ENCODE measurements around the gene SH3RF3.

Gene SH3RF3

GRCh38 chr2:109381327-109381820 lies 252.4 kb downstream of the SH3RF3 start:
- no peak overlapping the region for H3K4me3 ChIP-seq (ENCODE audit: low read depth, low read length)
- DNase-seq (ENCODE audit: low read depth): no peak
- TF ChIP-seq MYC (IDR thresholded peaks at IDR 0.05; ENCODE audit: low read depth, low read length) (no peak), POLR2A (IDR thresholded peaks at IDR 0.05; ENCODE audit: extremely low read depth, insufficient read length) (no peak)
- TF ChIP-seq, protein P1, sequence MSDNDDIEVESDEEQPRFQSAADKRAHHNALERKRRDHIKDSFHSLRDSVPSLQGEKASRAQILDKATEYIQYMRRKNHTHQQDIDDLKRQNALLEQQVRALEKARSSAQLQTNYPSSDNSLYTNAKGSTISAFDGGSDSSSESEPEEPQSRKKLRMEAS (IDR thresholded peaks at IDR 0.05; ENCODE audit: low read depth, low read length): no peak

GRCh38 chr2:109382226-109382895 lies 253.4 kb downstream of the SH3RF3 start:
- no peak for DNase-seq (ENCODE audit: low read depth)
- no peak overlapping the region for H3K4me3 ChIP-seq (ENCODE audit: low read depth, low read length)
- no peak for TF ChIP-seq CTCF (IDR thresholded peaks at IDR 0.05; ENCODE audit: low read depth, low read length)
- TF ChIP-seq POLR2A (IDR thresholded peaks at IDR 0.05; ENCODE audit: extremely low read depth, insufficient read length): no peak
- TF ChIP-seq, protein P1 (IDR thresholded peaks at IDR 0.05; ENCODE audit: low read depth, low read length): no peak
- no peak for TF ChIP-seq MYC (IDR thresholded peaks at IDR 0.05; ENCODE audit: low read depth, low read length)

DNA sequence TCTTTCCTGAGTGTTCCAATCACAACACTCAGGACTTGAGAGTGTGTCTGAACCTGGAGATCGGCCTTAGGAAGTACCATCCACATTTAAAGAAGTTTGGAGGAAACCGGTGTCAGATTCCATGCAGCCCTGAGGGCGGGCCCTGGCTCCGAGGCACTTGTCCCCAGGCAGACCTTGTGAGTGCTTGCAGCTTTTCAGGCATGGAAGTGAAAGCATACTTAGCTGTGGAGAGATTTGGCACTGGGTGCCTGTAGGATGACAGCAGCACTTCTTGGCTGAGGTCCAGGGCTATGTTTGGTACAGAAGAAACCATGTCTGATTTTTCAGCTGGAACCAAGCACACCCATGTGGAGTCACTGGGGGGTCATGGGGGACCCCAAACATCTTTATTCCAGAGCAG lies 253.9 kb downstream of the SH3RF3 start:
- H3K4me3 ChIP-seq (ENCODE audit: low read depth, low read length): no peak overlapping the region
- no peak for DNase-seq (ENCODE audit: low read depth)
- TF ChIP-seq MYC (IDR thresholded peaks at IDR 0.05; ENCODE audit: low read depth, low read length): no peak
- TF ChIP-seq, protein P1 (IDR thresholded peaks at IDR 0.05; ENCODE audit: low read depth, low read length): no peak
- no peak for TF ChIP-seq POLR2A (IDR thresholded peaks at IDR 0.05; ENCODE audit: extremely low read depth, insufficient read length)
- TF ChIP-seq CTCF (IDR thresholded peaks at IDR 0.05; ENCODE audit: low read depth, low read length): no peak

- TF ChIP-seq CTCF (IDR thresholded peaks at IDR 0.05; ENCODE audit: low read depth, low read length) (no peak), MYC (IDR thresholded peaks at IDR 0.05; ENCODE audit: low read depth, low read length) (no peak), POLR2A (IDR thresholded peaks at IDR 0.05; ENCODE audit: extremely low read depth, insufficient read length) (no peak)
- TF ChIP-seq, protein P1 (IDR thresholded peaks at IDR 0.05; ENCODE audit: low read depth, low read length): no peak
- DNase-seq (ENCODE audit: low read depth): no peak
- H3K4me3 ChIP-seq (ENCODE audit: low read depth, low read length): no peak overlapping the region
Observed at GRCh38 chr2:109383505-109384307, 254.7 kb downstream of the SH3RF3 start.

DNA sequence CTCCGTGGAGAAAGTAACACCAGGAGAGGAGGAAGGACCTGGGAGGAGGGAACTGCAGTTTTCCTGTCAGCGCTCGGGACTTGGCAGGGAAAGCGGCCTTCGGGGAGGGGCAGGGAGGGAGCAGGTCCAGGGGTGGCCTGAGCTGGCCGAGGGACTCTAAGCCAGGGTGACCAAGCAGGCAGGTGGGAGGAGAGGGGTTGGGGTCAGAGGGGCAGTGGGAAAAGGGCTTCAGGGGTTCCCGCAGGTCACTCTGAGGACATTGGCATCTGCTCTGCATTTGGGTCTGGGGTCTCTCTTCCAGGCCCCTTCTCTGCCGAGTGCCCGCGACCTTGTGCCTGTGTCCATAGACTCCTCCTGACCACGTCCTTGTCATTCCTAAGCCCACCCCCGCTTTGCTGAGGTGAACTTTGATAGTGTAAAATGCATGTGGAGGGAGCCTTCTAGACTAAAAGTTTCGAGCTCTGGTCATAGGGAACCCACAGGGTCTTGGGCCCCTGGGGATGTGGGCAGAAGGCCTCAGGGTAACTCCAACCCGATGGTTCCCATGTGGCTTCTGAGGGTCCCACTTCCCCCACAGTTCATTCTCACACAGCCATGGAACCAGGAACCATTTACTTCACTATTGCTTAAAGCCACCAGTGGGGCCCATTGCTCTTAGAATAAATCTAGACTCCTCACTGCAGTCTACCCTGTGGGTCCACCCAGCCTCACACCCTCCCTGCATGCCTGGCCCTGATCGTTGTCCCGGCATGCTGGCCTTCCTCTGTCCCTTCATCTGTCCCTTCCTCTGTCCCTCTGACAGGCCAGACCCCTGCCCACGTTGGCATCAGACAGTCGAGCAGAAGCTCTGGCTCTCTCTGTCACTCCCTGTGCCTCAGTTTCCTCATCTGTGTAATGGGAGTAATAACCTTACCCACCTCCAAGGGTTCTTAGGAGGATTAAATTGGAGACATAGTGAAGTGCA lies 255.6 kb downstream of the SH3RF3 start:
- no peak for TF ChIP-seq CTCF (IDR thresholded peaks at IDR 0.05; ENCODE audit: low read depth, low read length)
- TF ChIP-seq, protein P1 (IDR thresholded peaks at IDR 0.05; ENCODE audit: low read depth, low read length): no peak
- no peak for TF ChIP-seq POLR2A (IDR thresholded peaks at IDR 0.05; ENCODE audit: extremely low read depth, insufficient read length)
- no peak for TF ChIP-seq MYC (IDR thresholded peaks at IDR 0.05; ENCODE audit: low read depth, low read length)
- H3K4me3 ChIP-seq (ENCODE audit: low read depth, low read length): no peak overlapping the region
- DNase-seq (ENCODE audit: low read depth): peak; percentile 57

All from NB4 (cell line).